ENCODE measurements around the gene SNAPC4.

DNA sequence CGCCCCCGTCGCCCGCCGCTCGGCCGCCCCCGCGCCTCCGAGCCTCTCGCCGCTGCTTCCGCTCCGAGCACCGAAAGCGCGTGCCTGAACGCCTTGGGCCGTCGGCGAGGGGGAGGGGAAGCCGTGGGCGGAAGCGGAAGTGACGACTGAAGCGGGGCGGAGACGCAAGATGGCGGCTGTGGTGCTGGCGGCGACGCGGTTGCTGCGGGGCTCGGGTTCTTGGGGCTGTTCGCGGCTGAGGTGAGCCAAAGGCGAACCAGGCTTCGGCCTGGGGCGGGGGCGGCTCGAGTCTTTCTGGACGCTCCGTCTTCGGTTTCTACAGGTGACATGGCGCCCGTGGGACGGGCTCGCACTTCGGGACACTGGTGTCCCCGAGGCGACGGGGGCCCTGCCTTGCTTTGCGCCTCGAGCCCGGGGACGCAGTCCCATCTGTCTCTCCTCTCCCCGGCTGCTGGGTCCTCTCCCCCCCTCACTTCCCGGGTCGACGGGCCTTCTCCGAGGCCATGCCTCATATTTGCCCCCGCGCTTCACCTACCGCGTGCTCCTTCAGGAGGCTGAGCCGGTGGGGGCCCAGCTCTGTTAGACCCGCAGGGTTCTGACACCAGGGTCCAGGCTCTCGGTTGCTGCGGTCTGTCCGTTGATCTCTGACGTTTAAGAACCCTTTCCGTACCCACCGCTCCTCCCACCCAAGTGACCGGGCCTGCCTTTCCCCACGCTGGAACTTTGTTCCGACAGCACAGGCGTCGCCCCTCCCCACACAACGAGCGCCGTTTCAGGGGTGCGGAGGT, 10.7 kb upstream of the SNAPC4 start, which contains the start of the genes ENTR1 and PMPCA:
- TF ChIP-seq POLR2AphosphoS5 (IDR thresholded peaks at IDR 0.05; ENCODE audit: low read depth, low read length) (peak; percentile 91), TAF1 (IDR thresholded peaks at IDR 0.05; ENCODE audit: borderline replicate concordance, insufficient read depth, low read length) (peak; percentile 97)
